Activated T-helper 1 cell treated with anti-CD3 and anti-CD28 coated beads, Interleukin-12 subunit alpha, Interleukin-12 subunit beta, Interleukin-2, Interleukin-4 antibody, amounts not matched to agents 30 ng/mL and 10 ng/mL and 1 ng/mL, durations not matched to agents 14 hours and 24 hours and 36 hours (primary cell): Measurements from ENCODE around the gene SYTL3. TPM values are rescaled to one million over a fixed set of nuclear protein-coding genes. Genes with fewer than 3 reads are reported as not detected.
"Not testable (repeated sequence)": the region's sequence is repeated elsewhere in the genome, so short reads cannot be mapped to it uniquely, and the experiment has no call there.

Source experiments
- DNase-seq: peaks from one replicate; pipeline ENCODE4 v3.0.0; 2021; ENCODE audit warnings: low spot score
- H3K27ac Mint-ChIP-seq: one replicate; pipeline ENCODE4 v1.8.0; 2021; ENCODE audit warnings: mild to moderate bottlenecking, mixed read lengths
- H3K27me3 Mint-ChIP-seq: one replicate; pipeline ENCODE4 v1.8.0; 2022; ENCODE audit warnings: mild to moderate bottlenecking, moderate library complexity, mixed read lengths; ENCODE audit not compliant: insufficient read depth
- H3K36me3 Mint-ChIP-seq: one replicate; pipeline ENCODE4 v1.8.0; 2021; ENCODE audit warnings: low read depth, mixed read lengths
- H3K4me1 Mint-ChIP-seq: one replicate; pipeline ENCODE4 v1.8.0; 2021; ENCODE audit warnings: low read depth, mixed read lengths
- H3K4me3 Mint-ChIP-seq: one replicate; pipeline ENCODE4 v1.8.0; 2021; ENCODE audit warnings: mild to moderate bottlenecking, moderate library complexity, mixed read lengths
- H3K9me3 Mint-ChIP-seq: one replicate; pipeline ENCODE4 v1.8.0; 2021; ENCODE audit warnings: mixed read lengths
- intact Hi-C: fragments of 100-400 bp; cut with micrococcal nuclease; formaldehyde crosslinking; loops from one replicate; pipeline ENCODE4 v1.15.1; 2024
- total RNA-seq: library from RNA; stranded (reverse); gene quantifications from 2 replicates; pipeline ENCODE4 v1.2.3, GENCODE V29; 2022

The SYTL3 gene
- total RNA-seq, 1 donor from 2014 or later = 123 TPM

DNA sequence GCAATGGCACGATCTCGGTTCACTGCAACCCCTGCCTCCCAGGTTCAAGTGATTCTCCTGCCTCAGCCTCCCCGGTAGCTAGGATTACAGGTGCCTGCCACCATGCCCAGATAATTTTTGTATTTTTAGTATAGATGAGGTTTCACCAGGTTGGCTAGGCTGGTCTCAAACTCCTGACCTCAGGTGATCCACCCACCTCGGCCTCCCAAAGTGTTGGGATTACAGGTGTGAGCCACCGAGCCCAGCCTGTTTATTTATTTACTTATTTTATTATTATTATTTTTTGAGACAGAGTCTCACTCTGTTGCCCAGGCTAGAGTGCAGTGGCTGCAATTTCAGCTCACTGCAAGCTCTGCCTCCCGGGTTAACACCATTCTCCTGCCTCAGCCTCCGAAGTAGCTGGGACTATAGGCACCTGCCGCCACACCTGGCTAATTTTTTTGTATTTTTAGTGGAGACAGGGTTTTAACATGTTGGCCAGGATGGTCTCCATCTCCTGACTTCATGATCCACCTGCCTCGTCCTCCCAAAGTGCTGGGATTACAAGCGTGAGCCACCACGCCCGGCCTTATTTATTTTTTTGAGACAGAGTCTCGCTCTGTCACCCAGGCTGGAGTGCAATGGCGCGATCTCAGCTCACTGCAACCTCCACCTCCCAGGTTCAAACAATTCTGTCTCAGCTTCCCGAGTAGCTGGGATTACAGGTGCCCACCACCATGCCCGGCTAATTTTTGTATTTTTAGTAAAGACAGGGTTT, 2.3 kb downstream of the SYTL3 start:
- Mint-ChIP-seq H3K36me3 (peaks cover 54% of the 10 kb centered on the region), H3K4me3 (peak overlapping the region; percentile 87), H3K27ac (peak overlapping the region; percentile 97), H3K4me1 (peaks cover 67% of the 10 kb centered on the region)
- intact Hi-C loops = loop anchor here (2.0 to 5.0 kb wide), 4 partner anchors 69 to 1325 kb away; no protein-coding TSS in a partner anchor
- not testable (repeated sequence) for H3K9me3 Mint-ChIP-seq, H3K27me3 Mint-ChIP-seq, DNase-seq

- peaks cover 54% of the 10 kb centered on the region for H3K36me3 Mint-ChIP-seq
- intact Hi-C loops = loop anchor here (1.0 to 5.0 kb wide), 10 partner anchors 8 to 1324 kb away; partner anchors contain the start of gene TAGAP
- H3K27me3 Mint-ChIP-seq = no peaks in the 10 kb centered on the region
These were observed 3.9 kb downstream of the SYTL3 start for GRCh38 chr6:158653577-158654354.

DNA sequence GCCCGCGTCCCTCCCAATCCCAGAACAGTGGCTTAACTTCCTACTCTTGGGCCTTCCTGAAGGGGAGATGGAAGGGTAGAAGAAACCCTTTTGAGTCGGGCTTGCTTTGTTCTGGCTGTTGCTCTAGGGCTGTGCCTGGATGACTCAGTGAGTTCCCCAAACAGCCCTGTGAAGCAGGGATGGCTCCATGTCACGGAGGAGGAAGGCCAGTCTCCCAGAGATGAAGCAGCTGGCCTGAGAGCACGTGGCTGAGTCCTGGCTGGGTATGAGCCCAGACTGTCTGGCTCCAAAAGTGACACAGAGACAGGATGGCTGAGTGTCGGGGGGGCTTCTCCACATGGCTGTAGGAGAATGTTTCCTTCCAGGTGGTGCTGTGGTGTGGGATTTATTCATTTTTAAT, 4.6 kb downstream of the SYTL3 start:
- H3K36me3 Mint-ChIP-seq = peaks cover 60% of the 10 kb centered on the region

More at GRCh38 chr6:158653577-158654354, 3.9 kb downstream of the SYTL3 start:
- Mint-ChIP-seq H3K4me1 (peaks cover 61% of the 10 kb centered on the region), H3K9me3 (no peaks in the 10 kb centered on the region), H3K27ac (peak overlapping the region; percentile 97), H3K4me3 (peak overlapping the region; percentile 86)
- DNase-seq = peak; percentile 91

GRCh38 chr6:158654960-158655489, 5.2 kb downstream of the SYTL3 start:
- Mint-ChIP-seq H3K4me1 (peaks cover 63% of the 10 kb centered on the region), H3K4me3 (peak overlapping the region; percentile 86), H3K27me3 (no peaks in the 10 kb centered on the region), H3K9me3 (no peaks in the 10 kb centered on the region), H3K36me3 (peaks cover 62% of the 10 kb centered on the region), H3K27ac (peak overlapping the region; percentile 97)
- no peak for DNase-seq
- intact Hi-C loops = loop anchor here (5.0 kb wide), 2 partner anchors 142 to 1322 kb away; no protein-coding TSS in a partner anchor

More for the DNA sequence above, 4.6 kb downstream of the SYTL3 start:
- Mint-ChIP-seq H3K4me1 (peaks cover 61% of the 10 kb centered on the region), H3K27ac (peak overlapping the region; percentile 97), H3K27me3 (no peaks in the 10 kb centered on the region), H3K4me3 (peak overlapping the region; percentile 86), H3K9me3 (no peaks in the 10 kb centered on the region)
- DNase-seq = no peak
- intact Hi-C loops = loop anchor here (5.0 kb wide), 2 partner anchors 143 to 1323 kb away; no protein-coding TSS in a partner anchor

GRCh38 chr6:158655569-158656450, 6.0 kb downstream of the SYTL3 start:
- intact Hi-C loops = no loop called here
- H3K36me3 Mint-ChIP-seq = peaks cover 68% of the 10 kb centered on the region
- peak overlapping the region; percentile 86 for H3K4me3 Mint-ChIP-seq
- H3K27me3 Mint-ChIP-seq = no peaks in the 10 kb centered on the region
- peak overlapping the region; percentile 97 for H3K27ac Mint-ChIP-seq
- no peaks in the 10 kb centered on the region for H3K9me3 Mint-ChIP-seq
- peaks cover 69% of the 10 kb centered on the region for H3K4me1 Mint-ChIP-seq
- no peak for DNase-seq

DNA sequence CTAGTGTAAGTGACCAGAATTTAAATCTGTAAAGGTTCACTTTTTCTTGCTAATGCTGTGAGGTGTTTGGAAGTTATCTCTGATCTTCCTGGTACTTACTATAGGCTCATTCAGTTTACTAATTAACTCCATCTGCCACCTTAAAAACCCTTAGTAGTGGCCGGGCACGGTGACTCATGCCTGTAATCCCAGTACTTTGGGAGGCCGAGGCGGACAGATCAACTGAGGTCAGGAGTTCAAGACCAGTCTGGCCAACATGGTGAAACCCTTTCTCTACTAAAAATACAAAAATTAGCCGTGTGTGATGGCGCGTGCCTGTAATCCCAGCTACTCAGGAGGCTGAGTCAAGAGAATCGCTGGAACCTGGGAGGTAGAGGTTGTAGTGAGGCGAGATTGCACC, 7.1 kb downstream of the SYTL3 start:
- DNase-seq, intact Hi-C loops, H3K27ac Mint-ChIP-seq, H3K27me3 Mint-ChIP-seq, H3K9me3 Mint-ChIP-seq: not testable (repeated sequence)
- Mint-ChIP-seq H3K4me3 (peak overlapping the region; percentile 42), H3K4me1 (peaks cover 69% of the 10 kb centered on the region), H3K36me3 (peaks cover 68% of the 10 kb centered on the region)

GRCh38 chr6:158660333-158660754, 10.5 kb downstream of the SYTL3 start:
- H3K9me3 Mint-ChIP-seq = no peaks in the 10 kb centered on the region
- peaks cover 46% of the 10 kb centered on the region for H3K4me1 Mint-ChIP-seq

GRCh38 chr6:158661156-158661685, 11.4 kb downstream of the SYTL3 start:
- DNase-seq = no peak
- H3K4me3 Mint-ChIP-seq = no peak overlapping the region
- H3K9me3 Mint-ChIP-seq = no peaks in the 10 kb centered on the region
- H3K36me3 Mint-ChIP-seq = peaks cover 58% of the 10 kb centered on the region
- peaks cover 42% of the 10 kb centered on the region for H3K4me1 Mint-ChIP-seq
- no peaks in the 10 kb centered on the region for H3K27me3 Mint-ChIP-seq
- H3K27ac Mint-ChIP-seq = no peak overlapping the region
- intact Hi-C loops = no loop called here

More at GRCh38 chr6:158660333-158660754, 10.5 kb downstream of the SYTL3 start:
- no peak for DNase-seq
- Mint-ChIP-seq H3K4me3 (no peak overlapping the region), H3K27me3 (no peaks in the 10 kb centered on the region), H3K36me3 (peaks cover 60% of the 10 kb centered on the region), H3K27ac (no peak overlapping the region)
- intact Hi-C loops = loop anchor here (1.0 kb wide), 1 partner anchor 31 kb away; no protein-coding TSS in a partner anchor

GRCh38 chr6:158662607-158662953, 12.7 kb downstream of the SYTL3 start:
- Mint-ChIP-seq H3K27ac (no peak overlapping the region), H3K9me3 (no peaks in the 10 kb centered on the region), H3K36me3 (peaks cover 63% of the 10 kb centered on the region), H3K4me3 (no peak overlapping the region), H3K4me1 (peaks cover 32% of the 10 kb centered on the region), H3K27me3 (no peaks in the 10 kb centered on the region)
- intact Hi-C loops = no loop called here
- DNase-seq = no peak

GRCh38 chr6:158662954-158663624, 13.2 kb downstream of the SYTL3 start:
- peak overlapping the region; percentile 12 for H3K27ac Mint-ChIP-seq
- peaks cover 64% of the 10 kb centered on the region for H3K36me3 Mint-ChIP-seq
- DNase-seq = no peak
- no peaks in the 10 kb centered on the region for H3K9me3 Mint-ChIP-seq
- peaks cover 31% of the 10 kb centered on the region for H3K4me1 Mint-ChIP-seq
- peak overlapping the region; percentile 37 for H3K4me3 Mint-ChIP-seq
- H3K27me3 Mint-ChIP-seq = no peaks in the 10 kb centered on the region
- intact Hi-C loops = no loop called here

DNA sequence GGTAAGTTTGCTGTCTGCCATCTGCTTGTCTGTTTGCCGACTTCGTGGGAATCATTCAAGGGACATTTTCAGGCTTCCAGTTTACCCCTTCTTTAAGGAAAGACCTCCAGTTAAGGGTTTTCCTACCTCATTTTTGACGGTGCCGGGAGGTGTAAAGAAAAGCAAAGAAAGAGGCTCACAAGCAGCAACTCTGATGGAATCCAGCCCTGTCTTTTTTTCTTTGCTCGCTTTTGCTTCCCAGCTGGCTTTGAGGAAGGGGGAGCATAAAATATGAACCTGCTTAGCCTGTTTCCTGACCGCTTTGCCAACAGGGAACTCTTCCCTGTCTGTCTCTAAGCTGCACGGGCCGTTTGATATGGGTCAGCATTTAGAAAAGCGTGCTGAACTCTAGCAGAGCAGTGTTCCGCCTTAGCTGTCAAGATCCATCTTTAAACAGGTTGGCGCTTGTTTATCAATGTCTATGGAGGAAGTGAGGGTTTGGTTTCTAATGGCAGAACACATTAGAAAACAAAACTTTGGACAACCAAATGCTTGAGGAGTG, 13.8 kb downstream of the SYTL3 start:
- Mint-ChIP-seq H3K36me3 (peaks cover 67% of the 10 kb centered on the region), H3K27me3 (no peaks in the 10 kb centered on the region), H3K27ac (no peak overlapping the region), H3K4me1 (peaks cover 30% of the 10 kb centered on the region), H3K9me3 (no peaks in the 10 kb centered on the region), H3K4me3 (no peak overlapping the region)
- intact Hi-C loops = no loop called here
- no peak for DNase-seq
